ENCODE data around the gene KLHL21.
A peak's percentile ranks its signal among the peaks of the same experiment; 100 is the strongest.

- peak in 3 of 6 experiments; percentile 8 to 13 (median 8) for TF ChIP-seq CTCF (IDR thresholded peaks at IDR 0.05)
- TF ChIP-seq POLR2A (IDR thresholded peaks at IDR 0.05), result no peak
These were observed 1.4 kb upstream of the KLHL21 start for GRCh38 chr1:6603915-6604558.
